Fibroblast of villous mesenchyme (primary cell): ENCODE data around the gene ANKRD13C. TPM values are rescaled to one million over a fixed set of nuclear protein-coding genes. Genes with fewer than 3 reads are reported as not detected.
A peak's percentile ranks its signal among the peaks of the same experiment; 100 is the strongest.

Experiments
- DNase-seq: peaks from one replicate; pipeline ENCODE4 v3.0.0-alpha.2; 2010; ENCODE audit warnings: low read depth
- H3K4me3 ChIP-seq: 2 replicates; pipeline ENCODE4 v1.5.1; 2011; ENCODE audit warnings: low read depth, mild to moderate bottlenecking, low read length
- CTCF ChIP-seq: IDR thresholded peaks from 2 replicates; pipeline ENCODE4 v1.5.1; 2012; ENCODE audit warnings: low read depth, mild to moderate bottlenecking, low read length; ENCODE audit not compliant: insufficient read depth
- total RNA-seq: library from RNA; depleted of rRNA; stranded (reverse); fragments of >200 nt; gene quantifications from 2 replicates; pipeline ENCODE4 v1.2.3, GENCODE V29; 2012

Gene ANKRD13C
- total RNA-seq, 1 donor, result 50.1 TPM

DNA sequence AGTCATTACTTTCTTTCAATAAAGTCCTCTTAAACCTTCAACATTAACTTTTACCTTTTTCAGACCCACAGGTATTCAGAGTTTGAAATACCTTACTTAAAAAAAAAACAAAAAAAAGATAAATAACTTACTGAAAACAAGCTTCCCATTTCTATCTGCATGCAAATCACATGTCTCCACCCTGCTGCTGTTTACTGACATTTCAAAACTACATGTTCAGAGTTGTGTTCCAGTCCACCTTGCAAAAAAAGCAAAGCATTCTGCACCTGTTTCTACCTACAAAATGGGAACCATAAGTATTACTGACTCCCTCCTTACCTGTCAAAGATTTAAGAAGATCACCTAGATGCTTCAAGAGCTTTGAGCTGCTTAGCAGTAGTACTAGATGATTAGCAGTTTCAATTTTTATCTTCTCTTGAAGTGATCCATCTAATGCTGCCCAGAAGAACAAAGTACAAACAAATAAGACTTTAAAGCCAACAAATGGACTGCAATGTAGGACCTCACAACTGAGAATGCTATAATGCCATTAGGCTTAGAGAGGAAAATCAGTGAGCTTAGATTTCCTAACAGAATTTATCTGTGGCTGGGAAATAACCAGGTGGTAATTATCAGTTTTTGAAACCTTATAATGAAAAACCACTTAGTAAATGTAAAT, 61.2 kb downstream of the ANKRD13C start:
- no peak overlapping the region for H3K4me3 ChIP-seq
- no peak for TF ChIP-seq CTCF
- DNase-seq, result no peak

DNA sequence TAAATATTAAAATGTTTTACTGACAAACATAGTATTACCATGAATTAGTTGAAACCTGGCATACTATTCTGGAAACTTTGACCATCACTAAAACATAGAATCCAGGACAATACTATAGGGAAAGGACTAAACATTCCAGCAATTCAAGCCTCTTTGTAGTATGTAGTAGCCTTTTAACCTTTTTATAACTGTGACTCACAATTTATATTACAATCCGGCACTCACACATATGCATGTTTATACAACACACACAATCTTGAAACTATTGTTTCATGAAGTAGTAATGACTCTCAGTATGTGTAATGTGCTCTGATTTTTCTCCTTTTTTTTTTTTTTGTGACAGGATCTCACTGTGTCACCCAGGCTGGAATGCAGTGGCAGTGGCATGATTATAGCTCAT, 64.3 kb downstream of the ANKRD13C start:
- H3K4me3 ChIP-seq, result no peak overlapping the region
- DNase-seq, result peak; percentile 12
- no peak for TF ChIP-seq CTCF

GRCh38 chr1:70288166-70288565, 66.4 kb downstream of the ANKRD13C start:
- TF ChIP-seq CTCF, result no peak
- DNase-seq, result no peak
- H3K4me3 ChIP-seq, result no peak overlapping the region

DNA sequence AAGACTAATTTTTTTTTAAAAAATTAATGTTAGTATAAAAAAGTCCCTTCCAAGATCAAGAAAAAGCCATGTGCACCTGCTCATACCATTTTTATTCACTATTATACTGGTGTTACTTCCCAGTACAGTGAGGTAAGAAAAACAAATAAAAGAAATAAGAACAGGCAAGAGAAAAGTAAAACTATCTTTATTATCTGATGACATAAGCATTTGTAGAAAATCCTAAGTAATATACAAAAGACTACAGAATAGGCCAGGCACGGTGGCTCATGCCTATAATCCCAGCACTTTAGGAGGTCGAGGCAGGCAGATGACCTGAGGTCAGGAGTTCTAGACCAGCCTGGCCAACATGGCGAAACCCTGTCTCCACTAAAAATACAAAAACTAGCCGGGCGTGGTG, 68.1 kb downstream of the ANKRD13C start:
- no peak for TF ChIP-seq CTCF
- H3K4me3 ChIP-seq, result no peak overlapping the region
- no peak for DNase-seq

GRCh38 chr1:70284366-70284765, 70.2 kb downstream of the ANKRD13C start:
- no peak for DNase-seq
- H3K4me3 ChIP-seq, result no peak overlapping the region
- no peak for TF ChIP-seq CTCF

DNA sequence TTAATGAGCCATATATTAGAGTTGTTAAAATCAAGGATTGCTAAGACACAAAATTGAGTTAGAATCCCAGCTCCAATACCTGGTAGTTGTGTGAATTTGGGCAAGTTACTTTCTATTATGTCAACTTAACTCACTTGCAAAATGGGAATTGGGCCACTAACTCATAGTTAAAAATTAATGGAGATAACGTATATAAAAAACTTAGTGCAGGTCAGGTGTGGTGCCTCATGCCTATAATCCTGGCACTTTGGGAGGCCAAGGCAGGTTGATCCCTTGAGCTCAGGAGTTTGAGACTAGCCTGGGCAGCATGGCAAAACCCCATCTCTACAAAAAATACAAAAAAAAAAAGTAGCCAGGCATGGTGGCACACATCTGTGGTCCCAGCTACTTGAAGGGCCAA, 75.8 kb downstream of the ANKRD13C start:
- no peak overlapping the region for H3K4me3 ChIP-seq
- no peak for TF ChIP-seq CTCF
- no peak for DNase-seq

GRCh38 chr1:70277875-70278274, 76.6 kb downstream of the ANKRD13C start:
- H3K4me3 ChIP-seq, result no peak overlapping the region
- no peak for DNase-seq
- TF ChIP-seq CTCF, result no peak
